ENCODE data around the gene CENPP.

Gene CENPP

GRCh38 chr9:92474587-92474986 is 148.8 kb downstream of the CENPP start:
- in situ Hi-C loops (cut with MboI; ENCODE audit: low sequenced_read_pairs): no loop called here

- in situ Hi-C loops (cut with MboI; ENCODE audit: low sequenced_read_pairs): no loop called here
These were observed 151.2 kb downstream of the CENPP start for GRCh38 chr9:92476962-92477361.

- in situ Hi-C loops (cut with MboI; ENCODE audit: low sequenced_read_pairs): no loop called here
These were observed 153.0 kb downstream of the CENPP start for GRCh38 chr9:92478783-92479182.

GRCh38 chr9:92479346-92479745 is 153.6 kb downstream of the CENPP start:
- in situ Hi-C loops (cut with MboI; ENCODE audit: low sequenced_read_pairs): no loop called here

- in situ Hi-C loops (cut with MboI; ENCODE audit: low sequenced_read_pairs): no loop called here
These were observed 154.6 kb downstream of the CENPP start for GRCh38 chr9:92480291-92480771.

- in situ Hi-C loops (cut with MboI; ENCODE audit: low sequenced_read_pairs): no loop called here
These were observed 155.4 kb downstream of the CENPP start for GRCh38 chr9:92480986-92481633.

GRCh38 chr9:92482329-92482728 is 156.6 kb downstream of the CENPP start, which contains the start of gene ASPN:
Gene ASPN (minus strand): TSS chr9:92482506.
- in situ Hi-C loops (cut with MboI; ENCODE audit: low sequenced_read_pairs): no loop called here

- in situ Hi-C loops (cut with MboI; ENCODE audit: low sequenced_read_pairs): no loop called here
These were observed 157.1 kb downstream of the CENPP start for GRCh38 chr9:92482805-92483204.

- in situ Hi-C loops (cut with MboI; ENCODE audit: low sequenced_read_pairs): no loop called here
These were observed 158.1 kb downstream of the CENPP start for GRCh38 chr9:92483627-92484545.

GRCh38 chr9:92484563-92484962 is 158.8 kb downstream of the CENPP start:
- in situ Hi-C loops (cut with MboI; ENCODE audit: low sequenced_read_pairs): no loop called here

GRCh38 chr9:92486371-92486770 is 160.6 kb downstream of the CENPP start:
- in situ Hi-C loops (cut with MboI; ENCODE audit: low sequenced_read_pairs): no loop called here

GRCh38 chr9:92488681-92489550 is 163.2 kb downstream of the CENPP start:
- in situ Hi-C loops (cut with MboI; ENCODE audit: low sequenced_read_pairs): no loop called here

- in situ Hi-C loops (cut with MboI; ENCODE audit: low sequenced_read_pairs): no loop called here
These were observed 167.1 kb downstream of the CENPP start for GRCh38 chr9:92492781-92493401.

GRCh38 chr9:92493749-92494387 is 168.1 kb downstream of the CENPP start:
- in situ Hi-C loops (cut with MboI; ENCODE audit: low sequenced_read_pairs): no loop called here

- in situ Hi-C loops (cut with MboI; ENCODE audit: low sequenced_read_pairs): no loop called here
These were observed 169.1 kb downstream of the CENPP start for GRCh38 chr9:92494856-92495255.

GRCh38 chr9:92496396-92497176 is 170.8 kb downstream of the CENPP start:
- in situ Hi-C loops (cut with MboI; ENCODE audit: low sequenced_read_pairs): no loop called here

GRCh38 chr9:92499701-92500100 is 173.9 kb downstream of the CENPP start:
- in situ Hi-C loops (cut with MboI; ENCODE audit: low sequenced_read_pairs): no loop called here

GRCh38 chr9:92500725-92501124 is 175.0 kb downstream of the CENPP start:
- in situ Hi-C loops (cut with MboI; ENCODE audit: low sequenced_read_pairs): no loop called here

- in situ Hi-C loops (cut with MboI; ENCODE audit: low sequenced_read_pairs): no loop called here
These were observed 176.1 kb downstream of the CENPP start for GRCh38 chr9:92501671-92502393.
